Transverse colon (tissue), 4 donors: ENCODE results near the gene SUCLG1.

ENCODE experiments used
- EP300 ChIP-seq: sonication (generic); formaldehyde crosslinking; IDR thresholded peaks from one replicate; pipeline ENCODE4 v1.6.1; 2017; ENCODE audit warnings: antibody characterized with exemption, low read depth
- POLR2A ChIP-seq: fragments of 450-650 bp; IDR thresholded peaks from one replicate; pipeline ENCODE4 v1.6.1; 2016; ENCODE audit warnings: antibody characterized with exemption, mild to moderate bottlenecking, moderate library complexity
- POLR2AphosphoS5 ChIP-seq, 3 donors: sonication (generic); formaldehyde crosslinking; IDR thresholded peaks; one replicate each; pipeline ENCODE4 v1.6.1; 2016; ENCODE audit warnings: antibody characterized with exemption in 3 of 3
- TF ChIP-seq, protein P1 (sequence below), 5 experiments: fragments of 200-600 bp in 3 of 5; fragments of 450-650 bp in 2 of 5; sonication (generic) in 3 of 5; IDR thresholded peaks; 1 replicate in 2 of 5; 2 replicates in 3 of 5; pipeline ENCODE4 v1.5.1; 2016 to 2017; ENCODE audit warnings: antibody characterized with exemption in 5 of 5, inconsistent platforms in 3 of 5, mild to moderate bottlenecking in 2 of 5, moderate library complexity in 1 of 5

DNA sequence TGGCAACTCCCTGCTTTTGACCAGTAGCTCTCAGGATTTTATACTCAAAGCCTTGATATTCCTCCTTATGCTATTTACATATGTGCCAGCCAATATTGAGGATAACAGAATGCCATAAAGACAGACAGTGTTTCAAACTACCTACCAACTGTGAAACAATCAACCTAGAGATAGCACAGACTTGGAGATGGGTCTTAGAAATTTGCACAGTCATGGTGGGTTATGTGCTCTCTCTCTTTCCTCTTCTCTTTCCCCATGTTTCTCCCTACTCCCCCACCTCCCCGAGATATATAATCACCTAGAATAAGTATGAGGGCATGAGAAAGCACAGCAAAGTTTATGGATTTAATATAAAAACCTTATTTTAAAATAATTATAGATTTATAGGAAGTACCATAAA lies 24.2 kb upstream of the SUCLG1 start:
- no peak for TF ChIP-seq POLR2A
- TF ChIP-seq EP300, result no peak
- TF ChIP-seq, protein P1, sequence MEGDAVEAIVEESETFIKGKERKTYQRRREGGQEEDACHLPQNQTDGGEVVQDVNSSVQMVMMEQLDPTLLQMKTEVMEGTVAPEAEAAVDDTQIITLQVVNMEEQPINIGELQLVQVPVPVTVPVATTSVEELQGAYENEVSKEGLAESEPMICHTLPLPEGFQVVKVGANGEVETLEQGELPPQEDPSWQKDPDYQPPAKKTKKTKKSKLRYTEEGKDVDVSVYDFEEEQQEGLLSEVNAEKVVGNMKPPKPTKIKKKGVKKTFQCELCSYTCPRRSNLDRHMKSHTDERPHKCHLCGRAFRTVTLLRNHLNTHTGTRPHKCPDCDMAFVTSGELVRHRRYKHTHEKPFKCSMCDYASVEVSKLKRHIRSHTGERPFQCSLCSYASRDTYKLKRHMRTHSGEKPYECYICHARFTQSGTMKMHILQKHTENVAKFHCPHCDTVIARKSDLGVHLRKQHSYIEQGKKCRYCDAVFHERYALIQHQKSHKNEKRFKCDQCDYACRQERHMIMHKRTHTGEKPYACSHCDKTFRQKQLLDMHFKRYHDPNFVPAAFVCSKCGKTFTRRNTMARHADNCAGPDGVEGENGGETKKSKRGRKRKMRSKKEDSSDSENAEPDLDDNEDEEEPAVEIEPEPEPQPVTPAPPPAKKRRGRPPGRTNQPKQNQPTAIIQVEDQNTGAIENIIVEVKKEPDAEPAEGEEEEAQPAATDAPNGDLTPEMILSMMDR (IDR thresholded peaks at IDR 0.05), result no peak
- TF ChIP-seq POLR2AphosphoS5 (IDR thresholded peaks at IDR 0.05), result no peak
